GM12801 (cell line): ENCODE measurements around the gene TRIM62.

Source experiments
- TF ChIP-seq, protein P1 (sequence below): IDR thresholded peaks from one replicate; pipeline ENCODE4 v1.5.1; 2011; ENCODE audit warnings: control low read depth; ENCODE audit not compliant: insufficient read length; ENCODE audit errors: extremely low read depth

TRIM62 gene

GRCh38 chr1:33155877-33156538, 25.8 kb downstream of the TRIM62 start:
- TF ChIP-seq, protein P1, sequence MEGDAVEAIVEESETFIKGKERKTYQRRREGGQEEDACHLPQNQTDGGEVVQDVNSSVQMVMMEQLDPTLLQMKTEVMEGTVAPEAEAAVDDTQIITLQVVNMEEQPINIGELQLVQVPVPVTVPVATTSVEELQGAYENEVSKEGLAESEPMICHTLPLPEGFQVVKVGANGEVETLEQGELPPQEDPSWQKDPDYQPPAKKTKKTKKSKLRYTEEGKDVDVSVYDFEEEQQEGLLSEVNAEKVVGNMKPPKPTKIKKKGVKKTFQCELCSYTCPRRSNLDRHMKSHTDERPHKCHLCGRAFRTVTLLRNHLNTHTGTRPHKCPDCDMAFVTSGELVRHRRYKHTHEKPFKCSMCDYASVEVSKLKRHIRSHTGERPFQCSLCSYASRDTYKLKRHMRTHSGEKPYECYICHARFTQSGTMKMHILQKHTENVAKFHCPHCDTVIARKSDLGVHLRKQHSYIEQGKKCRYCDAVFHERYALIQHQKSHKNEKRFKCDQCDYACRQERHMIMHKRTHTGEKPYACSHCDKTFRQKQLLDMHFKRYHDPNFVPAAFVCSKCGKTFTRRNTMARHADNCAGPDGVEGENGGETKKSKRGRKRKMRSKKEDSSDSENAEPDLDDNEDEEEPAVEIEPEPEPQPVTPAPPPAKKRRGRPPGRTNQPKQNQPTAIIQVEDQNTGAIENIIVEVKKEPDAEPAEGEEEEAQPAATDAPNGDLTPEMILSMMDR: no peak

- TF ChIP-seq, protein P1: no peak
Observed at GRCh38 chr1:33153650-33154049, 28.2 kb downstream of the TRIM62 start.

DNA sequence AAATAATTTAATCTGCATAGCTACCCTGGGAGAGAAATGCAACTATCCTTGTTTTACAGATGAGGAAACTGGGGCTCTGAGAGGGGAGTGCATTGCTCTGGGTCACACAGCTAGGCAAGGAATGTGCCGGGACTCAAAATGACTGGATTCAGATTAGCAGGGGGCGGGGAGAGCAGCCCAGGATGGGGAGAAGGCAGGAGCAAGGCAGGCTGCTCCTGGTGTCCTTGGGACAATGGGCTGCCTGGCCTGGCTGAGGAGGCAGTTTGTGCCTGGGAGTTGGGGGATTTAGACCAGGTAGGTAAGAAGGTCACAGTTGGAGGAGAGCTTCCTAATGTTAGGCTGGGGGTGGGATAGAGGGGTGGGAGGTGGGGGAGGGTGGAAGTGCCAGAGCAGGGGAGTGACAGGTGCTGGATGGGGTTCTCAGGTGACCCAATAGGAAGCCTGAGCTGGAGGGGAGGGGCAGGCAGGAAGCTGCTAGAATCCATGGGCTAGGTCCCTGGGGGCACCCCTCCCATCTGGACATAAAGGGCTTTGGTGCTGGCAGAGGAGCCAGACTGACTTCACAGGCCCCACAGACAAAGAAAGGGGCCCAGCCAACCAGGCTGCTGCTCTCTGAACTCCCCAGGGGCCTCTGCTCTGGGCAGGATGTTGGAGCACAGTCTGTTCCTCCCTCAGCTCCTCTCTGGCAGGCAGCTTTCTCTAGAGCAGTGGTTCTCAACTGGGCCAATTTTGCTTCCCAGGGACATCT, 29.0 kb downstream of the TRIM62 start:
- TF ChIP-seq, protein P1: no peak

DNA sequence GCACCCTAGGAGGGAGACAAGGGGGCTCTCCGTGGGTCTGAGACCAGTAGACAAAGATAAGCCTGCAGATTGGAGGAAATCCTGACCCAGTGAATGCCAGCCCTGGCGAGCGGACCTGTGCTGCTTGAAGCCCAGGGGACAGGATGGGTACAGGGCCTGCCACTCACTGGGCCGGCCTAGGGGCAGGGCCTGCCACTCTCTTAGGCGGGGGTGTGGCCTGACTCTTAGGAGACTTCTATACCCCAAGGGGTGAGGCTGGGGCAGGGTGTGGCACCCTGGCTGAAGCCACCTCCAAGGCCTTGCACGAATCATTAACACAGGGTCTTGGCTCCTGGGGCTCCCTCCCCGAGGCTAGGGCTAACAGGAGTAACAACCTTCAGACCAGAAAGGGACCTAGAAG, 30.7 kb downstream of the TRIM62 start:
- TF ChIP-seq, protein P1: no peak

DNA sequence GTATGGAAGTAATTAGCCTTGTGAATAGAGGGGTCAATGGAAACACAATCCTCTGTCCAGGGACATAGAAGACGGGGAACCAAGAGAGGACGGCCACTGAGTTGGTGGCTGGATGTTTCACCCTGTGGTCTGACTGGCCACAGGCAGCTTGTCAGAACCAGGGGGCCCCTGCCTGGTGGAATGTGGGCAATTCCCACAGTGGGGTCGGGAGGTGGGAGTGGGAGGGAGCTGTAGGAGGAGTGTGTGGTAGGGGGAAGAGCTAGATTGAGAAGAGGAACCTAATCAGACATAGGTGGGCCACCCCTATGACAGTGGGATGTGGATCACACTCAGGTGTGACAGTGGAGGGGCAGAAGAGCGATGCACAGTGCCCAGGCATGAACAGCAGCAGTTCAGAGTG, 31.3 kb downstream of the TRIM62 start:
- TF ChIP-seq, protein P1: no peak

DNA sequence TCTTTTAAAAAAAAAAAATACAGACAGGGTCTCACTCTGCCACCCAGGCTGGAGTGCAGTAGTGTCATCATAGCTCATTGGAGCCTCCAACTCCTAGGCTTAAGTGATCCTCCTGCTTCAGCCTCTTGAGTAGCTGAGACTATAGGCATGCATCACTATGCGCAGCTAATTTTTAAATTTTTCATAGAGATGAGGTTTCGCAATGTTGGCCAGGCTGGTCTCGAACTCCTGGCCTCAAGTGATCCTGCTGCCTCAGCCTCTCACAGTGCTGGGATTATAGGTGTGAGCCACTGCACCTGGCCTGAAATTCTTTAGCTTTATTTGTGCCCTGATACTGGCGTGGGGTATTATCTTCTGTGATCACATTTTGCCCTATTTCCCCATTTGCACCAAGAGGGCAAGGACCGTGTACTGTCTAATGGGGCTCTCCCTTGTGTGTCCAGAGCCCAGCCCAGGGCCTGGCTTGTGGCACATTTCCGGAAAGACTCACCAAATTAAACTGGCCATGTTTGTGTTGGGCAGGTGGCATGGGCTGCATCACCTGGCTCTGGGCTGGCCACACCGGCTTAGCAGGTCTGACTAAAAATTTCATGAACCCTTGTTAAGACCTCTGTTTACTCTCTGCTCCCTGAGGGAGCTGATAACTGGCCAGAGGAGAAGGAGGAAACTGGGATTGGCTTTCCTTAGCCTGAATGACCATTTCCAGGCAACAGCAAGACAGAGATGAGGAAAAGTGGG, 32.2 kb downstream of the TRIM62 start:
- TF ChIP-seq, protein P1: no peak

- TF ChIP-seq, protein P1: no peak
Observed at GRCh38 chr1:33148615-33149014, 33.2 kb downstream of the TRIM62 start.
